SU-DHL-6 (cell line): ENCODE results near the gene NACC2.

ENCODE experiments used
- H2AFZ ChIP-seq: fragments of 200-600 bp; sonication (generic); 2 replicates; pipeline ENCODE4 v1.6.1; 2014; ENCODE audit warnings: low read depth, mild to moderate bottlenecking, moderate library complexity, mixed read lengths, antibody characterized with exemption, low read length; ENCODE audit not compliant: severe bottlenecking
- H3F3A ChIP-seq: fragments of 200-600 bp; shearing (Covaris generic); 2 replicates; pipeline ENCODE4 v1.6.0; 2016; ENCODE audit warnings: antibody characterized with exemption, mild to moderate bottlenecking; ENCODE audit not compliant: insufficient read depth
- H3K27ac ChIP-seq: fragments of 200-600 bp; sonication (generic); 2 replicates; pipeline ENCODE4 v1.5.1; 2016; ENCODE audit warnings: low read depth, mild to moderate bottlenecking, low read length, moderate library complexity, mixed read lengths
- H3K27me3 ChIP-seq: fragments of 200-600 bp; sonication (generic), shearing (Covaris generic); 2 replicates; pipeline ENCODE4 v1.6.0; 2014; ENCODE audit warnings: mild to moderate bottlenecking, low read length
- H3K36me3 ChIP-seq: fragments of 200-600 bp; sonication (generic); 2 replicates; pipeline ENCODE4 v1.6.1; 2014; ENCODE audit warnings: mild to moderate bottlenecking, low read length, mixed read lengths
- H3K4me2 ChIP-seq: fragments of 300-600, 200-600 bp; shearing (Covaris generic), sonication (generic); 2 replicates; pipeline ENCODE4 v1.6.0; 2014; ENCODE audit warnings: low read length, low read depth, mild to moderate bottlenecking; ENCODE audit not compliant: poor library complexity, severe bottlenecking
- H3K4me3 ChIP-seq: fragments of 200-600 bp; sonication (generic); 2 replicates; pipeline ENCODE4 v1.5.1; 2014; ENCODE audit warnings: antibody characterized with exemption, low read length, mild to moderate bottlenecking, mixed read lengths; ENCODE audit not compliant: insufficient read depth, poor library complexity, severe bottlenecking
- H3K79me2 ChIP-seq: fragments of 200-600 bp; sonication (generic); 2 replicates; pipeline ENCODE4 v1.6.1; 2014; ENCODE audit warnings: mild to moderate bottlenecking, low read length, moderate library complexity; ENCODE audit not compliant: insufficient read depth
- H3K9ac ChIP-seq: fragments of 200-600 bp; sonication (generic); 2 replicates; pipeline ENCODE4 v1.7.0; 2014; ENCODE audit warnings: mild to moderate bottlenecking, low read length
- H3K9me2 ChIP-seq: fragments of 200-600 bp; sonication (generic); replicated peaks from 2 replicates; pipeline ENCODE4 v1.6.1; 2014; ENCODE audit warnings: low read length; ENCODE audit not compliant: insufficient read depth
- H3K9me3 ChIP-seq: fragments of 200-600 bp; sonication (generic); 2 replicates; pipeline ENCODE4 v1.6.1; 2014; ENCODE audit warnings: low read length, mixed read lengths; ENCODE audit not compliant: insufficient read depth
- H4K20me1 ChIP-seq: fragments of 200-600 bp; sonication (generic); 2 replicates; pipeline ENCODE4 v1.6.1; 2014; ENCODE audit warnings: low read depth, mild to moderate bottlenecking, antibody characterized with exemption, low read length, moderate library complexity, mixed read lengths
- CTCF ChIP-seq: fragments of 200-600 bp; sonication (generic); IDR thresholded peaks from one replicate; pipeline ENCODE4 v1.5.1; 2017; ENCODE audit warnings: antibody characterized with exemption, mild to moderate bottlenecking, low read length, moderate library complexity; ENCODE audit not compliant: insufficient read depth, poor library complexity, severe bottlenecking
- EZH2phosphoT487 ChIP-seq: fragments of 200-600 bp; sonication (generic), shearing (Covaris generic); conservative IDR thresholded peaks from 2 replicates; pipeline ENCODE4 v1.6.1; 2018; ENCODE audit warnings: mild to moderate bottlenecking, antibody characterized with exemption, low read length, moderate library complexity, mixed read lengths

The NACC2 gene

GRCh38 chr9:136058801-136059302 is 36.2 kb downstream of the NACC2 start:
- H3K27ac ChIP-seq: no peak overlapping the region
- no peak overlapping the region for H3K9ac ChIP-seq
- no peak overlapping the region for H3K4me2 ChIP-seq
- H3K27me3 ChIP-seq: no peaks in the 10 kb centered on the region
- H3K9me3 ChIP-seq: no peaks in the 10 kb centered on the region
- H2AFZ ChIP-seq: no peak overlapping the region
- no peaks in the 10 kb centered on the region for H3K79me2 ChIP-seq
- H3K36me3 ChIP-seq: no peaks in the 10 kb centered on the region
- no peaks in the 10 kb centered on the region for H4K20me1 ChIP-seq
- TF ChIP-seq EZH2phosphoT487 (no peak), CTCF (no peak)
- H3K9me2 ChIP-seq: no peaks in the 10 kb centered on the region
- H3K4me3 ChIP-seq: no peak overlapping the region
- H3F3A ChIP-seq: no peaks in the 10 kb centered on the region

GRCh38 chr9:136058084-136058483 is 37.0 kb downstream of the NACC2 start:
- H3K9ac ChIP-seq: no peak overlapping the region
- H3K9me3 ChIP-seq: no peaks in the 10 kb centered on the region
- no peaks in the 10 kb centered on the region for H3K79me2 ChIP-seq
- no peaks in the 10 kb centered on the region for H3K36me3 ChIP-seq
- no peak overlapping the region for H2AFZ ChIP-seq
- no peak overlapping the region for H3K27ac ChIP-seq
- no peaks in the 10 kb centered on the region for H3F3A ChIP-seq
- H4K20me1 ChIP-seq: no peaks in the 10 kb centered on the region
- no peak overlapping the region for H3K4me3 ChIP-seq
- TF ChIP-seq EZH2phosphoT487 (no peak), CTCF (no peak)
- no peaks in the 10 kb centered on the region for H3K27me3 ChIP-seq
- H3K9me2 ChIP-seq: no peaks in the 10 kb centered on the region
- no peak overlapping the region for H3K4me2 ChIP-seq

GRCh38 chr9:136057236-136058081 is 37.6 kb downstream of the NACC2 start:
- Histone ChIP-seq H3K9me2 (no peaks in the 10 kb centered on the region), H3F3A (no peaks in the 10 kb centered on the region), H3K79me2 (no peaks in the 10 kb centered on the region), H3K4me2 (no peak overlapping the region), H3K27ac (no peak overlapping the region), H3K9ac (no peak overlapping the region), H2AFZ (no peak overlapping the region), H3K9me3 (no peaks in the 10 kb centered on the region), H3K36me3 (no peaks in the 10 kb centered on the region), H3K27me3 (no peaks in the 10 kb centered on the region), H4K20me1 (no peaks in the 10 kb centered on the region), H3K4me3 (no peak overlapping the region)
- TF ChIP-seq EZH2phosphoT487 (no peak), CTCF (no peak)
